SKM-1 (cell line): ENCODE results near the gene IL17RA.
"Not testable (repeated sequence)": the region's sequence is repeated elsewhere in the genome, so short reads cannot be mapped to it uniquely, and the experiment has no call there.

Experiments used
- DNase-seq: peaks from one replicate; lab custom pipeline; 2025; ENCODE audit not compliant: unreplicated experiment; lab: John Stamatoyannopoulos, UW

The IL17RA gene, protein sequence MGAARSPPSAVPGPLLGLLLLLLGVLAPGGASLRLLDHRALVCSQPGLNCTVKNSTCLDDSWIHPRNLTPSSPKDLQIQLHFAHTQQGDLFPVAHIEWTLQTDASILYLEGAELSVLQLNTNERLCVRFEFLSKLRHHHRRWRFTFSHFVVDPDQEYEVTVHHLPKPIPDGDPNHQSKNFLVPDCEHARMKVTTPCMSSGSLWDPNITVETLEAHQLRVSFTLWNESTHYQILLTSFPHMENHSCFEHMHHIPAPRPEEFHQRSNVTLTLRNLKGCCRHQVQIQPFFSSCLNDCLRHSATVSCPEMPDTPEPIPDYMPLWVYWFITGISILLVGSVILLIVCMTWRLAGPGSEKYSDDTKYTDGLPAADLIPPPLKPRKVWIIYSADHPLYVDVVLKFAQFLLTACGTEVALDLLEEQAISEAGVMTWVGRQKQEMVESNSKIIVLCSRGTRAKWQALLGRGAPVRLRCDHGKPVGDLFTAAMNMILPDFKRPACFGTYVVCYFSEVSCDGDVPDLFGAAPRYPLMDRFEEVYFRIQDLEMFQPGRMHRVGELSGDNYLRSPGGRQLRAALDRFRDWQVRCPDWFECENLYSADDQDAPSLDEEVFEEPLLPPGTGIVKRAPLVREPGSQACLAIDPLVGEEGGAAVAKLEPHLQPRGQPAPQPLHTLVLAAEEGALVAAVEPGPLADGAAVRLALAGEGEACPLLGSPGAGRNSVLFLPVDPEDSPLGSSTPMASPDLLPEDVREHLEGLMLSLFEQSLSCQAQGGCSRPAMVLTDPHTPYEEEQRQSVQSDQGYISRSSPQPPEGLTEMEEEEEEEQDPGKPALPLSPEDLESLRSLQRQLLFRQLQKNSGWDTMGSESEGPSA

DNA sequence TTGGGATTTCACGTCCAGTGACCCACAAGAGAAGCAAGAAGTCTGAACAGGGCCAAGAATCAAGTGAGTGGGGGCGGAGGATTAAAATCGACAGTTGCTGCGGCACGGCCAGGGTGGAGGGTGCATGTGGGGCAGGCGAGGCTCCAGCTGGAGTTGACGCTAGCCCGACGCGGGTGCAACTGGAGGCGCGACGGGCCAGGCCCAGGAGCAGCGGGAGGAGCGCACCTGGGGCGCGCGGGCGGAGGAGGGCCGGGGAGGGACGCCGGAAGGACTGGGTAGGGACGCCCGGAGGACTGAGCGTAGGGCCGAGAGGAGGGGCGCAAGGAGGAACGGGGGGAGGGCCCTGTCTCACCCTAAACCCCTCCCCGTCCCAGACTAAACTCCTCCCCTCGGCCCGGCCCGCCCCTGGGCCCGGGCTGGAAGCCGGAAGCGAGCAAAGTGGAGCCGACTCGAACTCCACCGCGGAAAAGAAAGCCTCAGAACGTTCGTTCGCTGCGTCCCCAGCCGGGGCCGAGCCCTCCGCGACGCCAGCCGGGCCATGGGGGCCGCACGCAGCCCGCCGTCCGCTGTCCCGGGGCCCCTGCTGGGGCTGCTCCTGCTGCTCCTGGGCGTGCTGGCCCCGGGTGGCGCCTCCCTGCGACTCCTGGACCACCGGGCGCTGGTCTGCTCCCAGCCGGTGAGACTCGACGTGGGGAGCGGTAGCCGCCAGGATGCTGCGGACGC is at the start of gene IL17RA:
Gene IL17RA (plus strand): TSS at position 447 of the 723 bp plus-strand sequence. CDS start 92 bp downstream, at position 539.
- peak; percentile 95 for DNase-seq

DNA sequence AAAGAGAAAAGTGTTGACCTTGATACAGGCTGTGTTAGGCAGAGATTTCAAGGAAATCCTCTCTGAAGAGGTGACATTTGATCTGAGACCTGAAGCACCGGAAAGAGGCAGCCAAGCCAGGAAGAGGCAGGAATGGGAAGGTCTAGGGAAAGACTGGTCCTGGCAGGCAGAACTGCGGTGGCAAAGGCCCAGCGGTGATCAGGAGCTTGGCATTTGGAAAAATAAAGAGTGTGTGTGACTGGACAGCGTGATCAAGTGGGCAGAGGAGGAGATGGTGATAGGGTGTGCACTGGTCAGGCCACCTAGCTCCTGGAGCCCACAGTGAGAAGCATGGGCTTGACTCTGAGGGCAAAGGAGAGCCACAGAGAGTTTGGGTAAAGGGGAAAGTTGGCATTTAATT is 49.6 kb upstream of the IL17RA start:
- DNase-seq, result no peak

DNA sequence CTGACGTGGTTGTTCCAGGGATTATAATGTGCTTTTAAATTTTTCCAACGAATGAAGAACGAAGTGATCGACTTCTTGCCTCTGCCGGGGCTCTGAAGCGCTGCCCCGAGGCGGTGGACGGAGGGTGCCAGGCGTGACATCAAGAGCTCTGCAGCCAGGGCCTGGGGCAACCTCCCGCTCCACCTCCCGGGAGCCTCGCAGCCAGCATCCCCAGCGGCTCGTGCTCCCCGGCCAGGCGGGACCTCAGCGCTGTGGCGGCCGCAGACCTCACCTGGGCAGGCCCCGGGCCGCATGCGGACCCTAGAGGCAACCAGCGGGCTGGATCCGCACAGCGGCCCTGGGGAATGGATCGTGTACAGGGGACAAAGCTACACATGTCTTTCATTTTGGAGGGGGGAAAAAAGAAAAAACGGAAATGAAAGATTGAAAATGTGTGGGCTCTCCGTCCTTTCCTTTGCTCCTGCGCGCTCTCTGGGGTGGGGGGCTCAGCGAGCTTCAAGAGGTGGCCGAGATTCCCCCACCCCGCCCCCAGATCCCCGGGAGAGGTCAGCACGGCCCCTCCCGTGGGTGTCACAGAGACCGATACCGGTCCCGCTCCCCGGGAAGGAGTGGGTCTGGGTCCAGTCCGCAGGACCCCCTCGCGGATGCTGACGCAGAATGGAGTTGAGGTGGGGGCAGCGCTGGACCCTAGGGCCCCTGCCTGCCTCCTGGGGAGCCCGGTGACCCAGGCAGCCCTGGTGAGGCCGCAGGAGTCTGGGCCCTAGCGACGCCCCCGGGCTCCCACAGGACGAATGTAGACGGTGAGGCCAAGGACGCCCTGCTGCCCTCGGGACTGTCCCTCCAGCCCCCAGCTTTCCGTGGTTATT is 48.6 kb upstream of the IL17RA start:
- not testable (repeated sequence) for DNase-seq

DNA sequence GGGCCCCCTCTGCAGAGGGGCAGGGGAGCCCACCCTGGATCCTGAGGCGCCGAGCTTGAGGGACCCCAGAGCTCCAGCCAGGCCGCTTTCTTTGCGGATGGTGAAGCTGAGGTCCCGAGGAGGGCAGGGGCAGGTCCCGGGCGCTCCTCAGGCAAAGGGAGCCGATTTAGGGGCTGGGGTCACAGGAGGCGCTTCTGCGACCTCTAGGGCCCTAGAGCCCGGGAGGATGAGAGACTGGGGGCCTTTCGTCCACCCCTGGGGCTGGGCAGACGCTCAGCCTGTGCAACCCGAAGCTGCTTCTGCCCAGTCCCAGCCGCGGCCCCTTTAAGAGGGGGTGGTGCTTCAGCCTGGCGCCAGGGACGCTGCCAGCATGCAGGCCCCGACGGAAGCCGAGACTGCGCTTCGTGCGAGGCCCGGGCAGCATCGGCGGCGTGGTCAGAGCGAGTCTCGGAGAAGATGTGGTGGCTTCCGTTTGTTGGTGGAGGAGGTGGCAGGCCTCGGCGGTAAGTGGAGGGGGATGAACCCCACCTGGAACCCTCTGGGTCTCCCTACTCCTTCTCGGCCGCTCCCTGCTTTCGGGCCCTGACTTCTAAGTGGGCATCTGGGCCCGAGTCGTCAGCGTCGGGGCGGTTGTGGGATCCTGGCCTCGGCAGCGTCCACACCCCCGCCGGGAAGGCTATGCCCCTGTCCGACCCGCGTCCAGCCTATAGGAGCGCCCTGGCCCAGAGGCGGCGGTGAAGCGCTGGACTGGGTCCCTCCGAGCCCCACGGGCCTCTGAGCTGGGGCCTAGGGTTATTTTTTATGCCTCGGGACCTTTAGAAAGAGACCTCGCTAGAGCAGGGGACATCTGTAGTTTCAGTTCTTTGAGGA is 47.7 kb upstream of the IL17RA start:
- not testable (repeated sequence) for DNase-seq

DNA sequence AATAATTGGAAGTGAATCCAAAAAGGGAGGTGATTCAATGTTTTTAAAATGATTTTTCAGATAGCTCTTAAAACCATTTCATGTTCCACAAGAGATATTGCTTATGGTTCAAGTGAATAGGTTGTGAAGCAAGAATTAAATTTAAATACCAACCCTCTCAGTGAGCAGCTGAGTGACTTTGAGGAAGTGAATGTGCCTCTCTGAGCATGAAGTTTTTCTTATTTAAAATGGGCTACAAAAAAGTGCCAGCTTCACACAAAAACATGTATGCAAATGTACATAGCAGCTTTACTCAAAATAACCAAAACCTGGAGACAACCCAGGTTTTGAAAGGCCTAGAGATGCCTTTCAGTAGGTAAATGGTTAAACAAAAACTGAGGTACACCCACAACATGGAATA is 41.3 kb upstream of the IL17RA start:
- no peak for DNase-seq

DNA sequence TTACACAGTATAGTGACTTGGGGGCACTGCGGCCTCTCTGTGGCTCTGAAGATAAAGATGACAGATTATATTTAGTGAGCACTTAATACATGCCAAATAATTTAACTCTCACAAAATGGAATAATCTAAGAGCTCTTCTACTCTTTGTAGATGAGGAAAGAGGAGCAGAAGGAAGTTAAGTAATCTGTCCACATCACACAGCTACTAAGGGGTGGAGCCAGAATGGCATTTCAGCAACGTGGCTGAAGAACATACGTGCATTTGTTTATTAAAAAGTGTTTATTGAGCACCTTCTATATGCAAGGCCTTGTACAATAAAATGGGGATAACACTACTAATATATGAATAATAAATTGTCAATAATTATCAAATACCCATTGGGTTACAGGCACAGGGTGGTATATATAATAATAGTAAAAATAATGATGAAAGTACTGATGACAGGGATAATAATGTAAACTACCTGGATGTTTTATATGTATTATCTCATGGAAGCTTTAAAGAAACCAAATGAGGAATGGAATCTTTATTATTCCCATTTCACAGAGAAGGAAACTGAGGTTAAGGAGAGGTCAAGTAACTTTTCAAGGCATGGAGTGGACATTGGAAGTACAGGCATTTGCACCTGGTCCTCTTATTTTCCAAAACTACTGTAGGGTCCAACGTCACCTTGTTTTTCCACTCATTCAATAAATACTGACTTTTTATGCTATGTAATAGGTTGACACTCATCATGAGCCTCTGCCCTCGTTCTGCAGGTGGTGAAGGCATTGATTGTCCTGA is 38.0 kb upstream of the IL17RA start:
- DNase-seq, result peak; percentile 17

DNA sequence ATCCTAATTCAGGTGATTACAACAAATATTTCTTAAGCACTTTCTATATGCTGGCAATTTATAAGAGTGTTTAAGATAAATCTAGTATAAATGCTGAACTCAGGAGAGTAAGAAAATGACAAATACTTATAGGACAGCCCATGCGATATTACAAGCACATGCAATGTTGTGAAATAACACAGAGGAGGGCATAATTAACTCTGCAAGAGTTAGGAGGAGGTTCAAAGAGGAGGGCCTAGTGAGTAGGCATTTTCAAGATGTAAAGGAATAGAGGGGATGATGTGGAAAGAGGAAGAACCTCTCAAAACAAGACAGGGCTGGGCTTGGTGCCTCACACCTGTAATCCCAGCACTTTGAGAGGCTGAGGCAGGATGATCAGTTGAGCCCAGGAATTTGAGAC is 37.1 kb upstream of the IL17RA start:
- peak; percentile 47 for DNase-seq

DNA sequence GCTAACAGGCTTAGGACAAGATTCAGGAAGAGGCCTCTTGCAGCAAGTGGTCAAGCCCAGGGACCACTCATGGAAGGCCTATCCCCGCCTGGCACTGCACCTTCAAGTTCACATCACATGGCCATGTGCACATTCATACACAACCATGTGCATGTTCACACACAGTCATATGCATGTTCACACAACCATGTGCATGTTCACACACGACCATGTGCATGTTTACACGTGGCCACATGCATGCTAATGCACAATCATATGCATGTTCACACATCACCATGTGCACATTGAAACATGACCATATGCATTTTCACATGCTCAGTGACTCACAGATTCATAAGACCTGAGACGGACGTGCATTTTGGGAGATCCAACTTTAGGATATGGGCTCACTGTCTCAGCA is 28.7 kb upstream of the IL17RA start:
- no peak for DNase-seq

DNA sequence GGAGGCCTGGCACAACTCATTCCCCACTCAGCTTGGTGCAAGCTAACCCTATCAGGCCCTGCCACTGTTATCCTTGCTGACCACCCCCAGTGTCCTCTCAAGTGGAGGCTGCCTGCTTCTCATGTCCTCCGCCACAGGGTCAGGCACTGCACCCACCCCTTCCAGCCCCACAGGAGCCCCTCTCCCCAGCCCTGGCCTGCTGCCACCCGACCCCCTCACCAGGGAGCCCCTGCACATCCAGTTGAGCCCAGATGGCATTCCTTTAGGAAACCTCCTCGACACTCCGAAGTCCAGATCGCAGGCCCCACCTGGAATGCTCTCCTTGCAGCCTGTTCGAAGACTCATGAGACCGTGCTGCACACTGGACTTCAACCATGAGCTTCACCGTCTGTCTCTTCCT is 28.0 kb upstream of the IL17RA start:
- DNase-seq, result no peak

DNA sequence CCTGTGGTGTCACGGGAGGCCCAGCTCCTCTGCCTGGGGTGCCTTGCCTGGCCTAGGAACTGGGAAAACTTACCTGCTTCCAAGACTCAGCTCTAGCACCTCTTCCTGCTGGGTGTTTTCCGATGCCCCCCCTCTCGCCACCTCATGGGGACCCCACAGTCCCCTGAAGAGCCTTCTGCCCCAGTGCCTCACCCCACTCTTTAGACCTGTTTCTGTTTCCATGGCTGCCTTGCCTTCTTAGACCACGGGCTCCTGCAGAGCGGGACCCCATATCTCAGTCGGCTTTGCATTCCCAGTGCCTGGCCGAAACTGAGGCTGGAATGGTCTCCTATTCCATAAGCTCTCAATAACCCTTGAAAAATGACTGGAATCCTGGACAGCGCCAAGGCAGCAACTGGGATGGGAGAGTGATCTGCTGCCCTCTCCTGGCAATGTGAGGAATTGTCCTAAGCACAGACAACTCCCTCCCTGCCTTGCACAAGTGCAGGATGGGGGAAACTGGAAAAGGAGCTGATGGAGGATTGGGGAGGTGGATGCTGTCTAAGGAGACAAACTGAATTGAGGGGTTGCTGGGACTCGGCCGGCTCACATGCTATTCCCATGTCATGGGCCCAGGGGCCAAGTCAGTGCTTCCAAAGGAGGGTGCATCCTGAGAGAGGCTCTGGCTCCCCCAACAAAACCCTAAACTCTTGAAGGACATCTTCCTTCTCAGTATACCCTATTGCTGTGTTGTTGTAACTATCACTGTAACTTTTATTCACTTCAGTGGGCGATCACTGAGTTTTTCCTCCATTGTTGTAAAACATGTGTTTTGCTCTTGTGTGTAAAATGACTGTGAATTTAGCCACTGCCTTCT is 26.6 kb upstream of the IL17RA start:
- no peak for DNase-seq

DNA sequence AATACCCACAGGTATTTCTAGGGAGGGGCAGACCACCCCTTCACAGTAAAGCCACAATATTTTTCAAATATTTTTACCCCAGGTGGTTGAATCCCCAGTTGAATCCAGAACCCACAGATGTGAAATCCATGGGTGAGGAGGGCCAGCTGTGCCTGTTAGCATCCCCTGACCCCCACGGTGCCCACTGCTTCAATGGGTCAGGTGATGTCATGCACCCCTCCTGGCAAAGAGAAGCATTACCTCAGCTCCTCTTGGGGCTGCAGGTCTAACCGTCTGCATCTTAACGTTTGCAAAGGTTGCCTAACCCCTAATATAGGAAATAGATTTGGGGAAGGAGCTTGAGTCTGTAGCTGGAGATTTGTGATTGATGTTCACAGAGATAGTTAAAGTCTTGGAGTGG is 24.7 kb upstream of the IL17RA start:
- DNase-seq, result no peak

DNA sequence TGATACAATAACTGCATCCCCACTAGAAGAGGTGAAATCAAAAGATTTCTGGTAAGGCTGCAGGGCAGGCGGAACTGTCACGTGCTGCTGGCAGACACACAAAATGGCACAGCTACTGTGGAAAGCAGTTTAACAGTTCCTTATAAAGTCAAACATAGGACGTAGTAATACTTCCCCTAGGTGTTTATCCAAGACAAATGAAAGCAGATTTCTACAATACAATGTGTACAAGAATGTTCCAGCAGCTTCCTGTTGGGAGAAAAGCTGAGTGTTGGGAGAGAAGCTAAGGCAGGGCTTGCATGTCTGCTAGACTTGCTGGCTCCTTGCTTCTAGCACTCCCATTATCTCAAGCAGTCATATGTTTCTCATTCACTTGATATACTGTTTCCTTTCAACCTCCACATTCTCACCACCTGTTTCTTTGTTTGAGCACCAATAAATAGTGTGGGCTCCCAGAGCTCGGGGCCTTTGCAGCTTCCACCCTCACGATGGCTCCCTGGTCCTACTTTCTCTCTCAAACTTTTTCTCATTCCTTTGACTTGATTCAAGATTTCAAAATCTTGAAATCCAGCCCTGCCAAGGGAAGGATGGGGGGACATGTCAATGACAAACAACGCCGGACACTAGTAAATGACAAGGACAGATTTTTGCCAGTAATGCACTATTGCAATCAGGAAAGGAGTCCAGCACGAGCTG is 21.2 kb upstream of the IL17RA start:
- no peak for DNase-seq

DNA sequence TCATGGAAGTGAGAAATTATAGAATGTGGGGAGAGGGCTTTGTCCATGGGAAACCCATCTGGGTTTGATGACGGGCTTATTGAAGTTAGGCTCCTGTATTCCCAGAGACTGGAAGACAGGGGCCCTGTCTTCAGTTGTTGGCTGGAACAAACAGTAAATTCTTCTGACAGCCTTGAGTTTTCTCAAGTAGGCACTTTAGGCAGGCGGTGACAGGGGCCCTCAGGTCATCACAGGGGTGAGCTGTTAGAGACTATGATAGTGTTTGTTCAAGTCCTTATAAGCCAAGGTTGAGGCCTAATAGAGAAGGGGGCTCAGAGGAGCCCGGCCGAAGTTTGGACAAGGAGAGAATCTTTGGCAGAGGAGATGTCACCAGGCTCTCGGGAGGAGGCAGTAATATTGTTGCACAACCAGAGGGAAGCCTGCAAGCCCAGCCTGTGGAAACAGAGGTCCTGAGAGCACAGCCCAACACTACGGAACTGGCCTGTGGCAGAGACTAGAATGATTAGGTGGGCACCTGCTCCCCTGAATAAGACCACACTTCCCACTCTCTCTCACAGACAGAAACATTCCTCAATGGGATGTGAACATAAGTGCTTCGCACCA is 20.2 kb upstream of the IL17RA start:
- no peak for DNase-seq

DNA sequence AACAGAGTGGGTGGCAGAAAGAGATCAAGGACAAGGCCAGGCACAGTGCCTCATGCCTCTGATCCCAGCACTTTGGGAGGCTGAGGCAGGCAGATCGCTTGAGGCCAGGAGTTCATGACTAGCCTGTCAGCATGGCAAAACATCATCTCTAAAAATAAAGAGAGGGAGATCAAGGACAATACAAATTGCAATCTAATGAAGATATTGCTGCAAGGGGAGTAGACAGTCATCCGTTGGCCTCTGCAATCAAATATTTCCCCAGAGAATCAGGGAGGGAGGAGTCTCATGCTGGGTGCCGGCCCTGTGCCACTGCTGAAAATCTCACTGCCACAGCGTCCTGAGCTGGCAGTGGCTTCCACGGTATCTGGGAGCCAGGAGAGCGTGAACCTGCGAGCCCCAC is 19.4 kb upstream of the IL17RA start:
- DNase-seq, result no peak

DNA sequence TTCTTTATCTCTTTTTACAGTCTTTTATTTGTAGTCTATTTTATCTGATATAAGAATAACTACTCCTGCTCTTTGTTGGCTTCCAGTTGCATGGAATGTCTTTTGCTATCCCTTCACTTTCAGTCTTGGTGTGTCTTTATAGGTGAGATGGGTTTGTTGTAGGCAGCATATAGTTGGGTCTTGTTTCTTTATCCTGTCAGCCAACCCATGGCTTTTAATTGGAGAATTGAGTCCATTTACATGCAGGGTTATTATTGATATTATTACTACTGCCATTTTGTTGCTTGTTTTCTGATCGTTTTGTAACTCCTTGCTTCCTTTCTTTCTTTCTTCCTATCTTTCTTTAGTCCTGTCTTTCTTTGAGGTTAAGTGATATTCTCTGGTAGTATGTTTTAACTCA is 11.9 kb upstream of the IL17RA start:
- no peak for DNase-seq

DNA sequence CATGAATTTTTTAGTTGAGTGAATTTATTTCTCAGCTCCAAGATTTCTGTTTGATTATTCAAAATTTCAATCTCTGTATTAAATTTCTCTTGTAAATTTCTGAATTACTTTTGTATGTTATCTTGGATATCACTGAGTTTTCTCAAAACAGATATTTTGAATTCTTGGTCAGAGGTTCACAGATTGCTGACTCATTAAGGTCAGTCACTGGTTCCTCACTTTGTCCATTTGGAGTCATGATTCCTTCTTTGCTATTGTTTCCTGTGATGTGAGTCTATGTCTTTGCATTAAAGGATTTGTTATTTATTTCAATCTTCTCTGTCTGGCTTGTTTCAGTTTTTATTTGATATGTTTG is 10.2 kb upstream of the IL17RA start:
- DNase-seq, result no peak

DNA sequence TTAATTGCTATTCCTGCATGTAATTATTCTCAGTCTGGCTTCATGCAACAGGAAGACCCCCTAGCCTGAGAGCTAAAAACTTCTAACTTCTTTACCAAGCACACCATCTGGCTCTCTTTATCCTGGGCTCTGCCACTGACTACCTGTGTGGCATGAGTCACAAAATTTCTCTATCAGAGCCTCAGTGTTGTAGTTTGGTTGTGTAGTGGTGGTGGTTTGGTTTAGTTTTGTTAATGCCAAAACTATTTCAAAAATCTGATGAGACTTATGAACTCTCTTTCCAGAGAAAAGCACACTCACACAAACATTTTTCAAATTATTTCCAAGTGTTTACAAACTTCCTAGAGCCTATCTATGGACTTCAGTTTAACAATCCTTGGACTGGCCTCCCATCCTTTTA is 7.5 kb upstream of the IL17RA start:
- no peak for DNase-seq
